Mucosa of rectum (tissue), 2 donors: ENCODE results near the gene CMTM2.

Source experiments
- H3K27ac ChIP-seq, 2 donors: one replicate each; pipeline ENCODE4 v1.7.0; 2013; ENCODE audit warnings: inconsistent platforms in 2 of 2, low read depth in 2 of 2, low read length in 2 of 2
- H3K27me3 ChIP-seq, 2 donors: one replicate each; pipeline ENCODE4 v1.7.0; 2013; ENCODE audit warnings: low read length in 2 of 2; ENCODE audit not compliant: control insufficient read depth in 2 of 2, insufficient read depth in 2 of 2
- H3K36me3 ChIP-seq, 2 donors: one replicate each; pipeline ENCODE4 v1.7.0; 2013; ENCODE audit warnings: low read length in 2 of 2; ENCODE audit not compliant: control insufficient read depth in 2 of 2, insufficient read depth in 2 of 2
- H3K4me1 ChIP-seq, 2 donors: one replicate each; pipeline ENCODE4 v1.7.0; 2013; ENCODE audit warnings: low read length in 2 of 2, mild to moderate bottlenecking in 1 of 2; ENCODE audit not compliant: control insufficient read depth in 2 of 2, insufficient read depth in 2 of 2
- H3K4me3 ChIP-seq, 2 donors: one replicate each; pipeline ENCODE4 v1.7.0; 2013; ENCODE audit warnings: low read length in 2 of 2
- H3K9ac ChIP-seq, 2 donors: one replicate each; pipeline ENCODE4 v1.7.0; 2013; ENCODE audit warnings: low read length in 2 of 2, low read depth in 1 of 2, mild to moderate bottlenecking in 1 of 2
- H3K9me3 ChIP-seq, 2 donors: one replicate each; pipeline ENCODE4 v1.7.0; 2013; ENCODE audit warnings: low read length in 2 of 2; ENCODE audit not compliant: control insufficient read depth in 2 of 2
- donor health status: healthy.
- donor health status: Normal muscosa, but diverticular disease.

The CMTM2 gene

DNA sequence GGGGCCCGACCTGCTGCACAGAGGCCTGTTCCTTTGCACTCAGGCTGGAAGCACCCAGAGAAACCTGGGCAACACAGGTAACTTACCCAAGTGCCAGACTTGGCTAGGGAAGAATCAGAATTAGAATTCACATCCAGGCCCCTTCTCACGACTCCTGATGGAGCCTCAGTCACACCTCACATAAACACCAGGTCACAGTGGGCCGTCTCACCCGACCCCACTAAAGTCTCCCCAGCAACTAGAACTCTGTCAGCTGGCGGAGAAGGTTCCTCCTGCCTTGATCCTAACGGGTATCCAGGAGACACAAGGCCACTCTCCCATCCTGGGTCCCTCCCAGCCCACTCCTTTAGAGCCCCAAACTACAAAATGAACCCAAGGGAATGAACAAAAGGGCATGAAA is 35.7 kb upstream of the CMTM2 start:
- H3K4me3 ChIP-seq: no peak overlapping the region
- no peaks in the 10 kb centered on the region for H3K9me3 ChIP-seq
- H3K36me3 ChIP-seq: peaks cover 14 to 17% of the 10 kb centered on the region in 2 donors
- no peaks in the 10 kb centered on the region for H3K27me3 ChIP-seq
- H3K9ac ChIP-seq: no peak overlapping the region
- H3K4me1 ChIP-seq: peaks cover 0 to 4% of the 10 kb centered on the region in 2 donors
- H3K27ac ChIP-seq: no peak overlapping the region

DNA sequence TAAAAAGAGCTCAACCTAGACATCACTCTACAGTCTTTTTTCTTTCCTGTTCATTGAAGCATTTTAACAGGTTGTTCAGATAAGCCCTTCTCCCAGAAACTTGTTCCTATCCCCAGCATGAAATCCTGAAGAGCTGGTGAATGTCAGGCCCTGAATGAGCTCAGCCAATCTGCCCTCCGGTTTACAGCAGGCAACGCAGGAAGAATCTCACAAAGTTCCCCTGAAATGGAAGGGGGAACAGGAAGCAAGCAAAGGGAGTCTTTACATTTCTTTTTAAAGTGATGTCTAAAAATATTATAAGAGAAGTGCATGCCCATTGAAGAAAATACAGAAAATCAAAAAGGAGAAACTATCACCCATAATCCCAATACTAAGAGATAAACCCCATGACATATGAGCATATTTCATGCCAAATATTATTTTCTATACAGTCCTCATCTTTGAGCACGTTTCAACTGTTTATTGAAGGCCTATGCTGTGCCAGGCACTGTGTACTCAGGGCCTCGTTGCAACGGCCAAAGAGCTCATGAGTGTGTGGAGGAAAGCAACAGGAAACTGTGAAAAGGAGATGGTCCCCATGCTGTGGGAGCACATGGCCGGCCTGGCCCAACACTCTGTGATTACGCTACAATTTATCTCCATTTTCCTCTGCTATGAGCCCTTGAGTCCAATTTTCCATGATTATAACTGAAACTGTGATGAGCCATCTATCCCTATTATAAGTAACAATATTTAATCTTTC is 35.1 kb upstream of the CMTM2 start:
- Histone ChIP-seq H3K9ac (no peak overlapping the region), H3K27me3 (no peaks in the 10 kb centered on the region), H3K9me3 (no peaks in the 10 kb centered on the region), H3K27ac (no peak overlapping the region), H3K36me3 (peaks cover 9 to 17% of the 10 kb centered on the region in 2 donors), H3K4me1 (peaks cover 2 to 10% of the 10 kb centered on the region in 2 donors), H3K4me3 (no peak overlapping the region)

DNA sequence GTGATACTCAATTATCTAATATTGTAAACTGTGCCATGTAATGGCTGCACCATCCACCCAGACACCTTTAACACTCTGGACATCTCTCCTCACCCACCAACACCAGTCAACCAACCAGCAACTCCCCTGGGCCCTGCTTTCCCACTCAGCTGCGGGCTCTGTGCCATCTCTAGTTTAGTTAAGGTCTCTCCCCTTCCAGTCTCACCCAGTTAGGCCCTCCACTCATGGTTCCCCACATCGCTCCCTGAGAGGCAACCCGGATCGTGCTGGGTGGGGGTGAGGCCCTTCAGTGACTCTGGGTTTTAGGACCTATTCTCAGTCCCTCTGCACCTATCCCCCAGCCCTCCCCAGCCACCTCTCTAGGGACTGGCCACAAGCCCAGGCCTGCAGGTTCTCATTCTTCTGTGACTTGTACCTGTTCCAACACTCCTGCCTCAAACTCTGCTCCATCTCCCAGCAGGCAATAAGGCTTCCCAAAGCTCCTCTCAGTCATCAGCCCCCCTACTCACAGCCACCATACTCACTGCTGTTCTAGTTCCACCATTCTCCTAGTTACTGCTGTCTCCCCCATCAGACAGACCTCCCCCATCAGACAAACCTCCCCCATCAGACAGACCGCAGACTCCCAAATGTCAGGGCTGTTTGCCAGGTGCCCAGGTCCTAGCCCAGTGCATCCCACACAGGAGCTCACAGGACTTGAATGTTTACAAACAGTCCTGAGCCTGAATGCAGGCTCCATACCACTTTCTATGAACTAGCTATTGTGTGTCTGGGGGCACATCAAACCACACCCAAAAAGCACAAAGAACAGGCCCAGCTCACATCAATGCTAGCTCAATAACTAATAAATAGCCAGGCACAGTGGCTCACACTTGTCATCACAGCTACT is 31.9 kb upstream of the CMTM2 start:
- Histone ChIP-seq H3K27me3 (no peaks in the 10 kb centered on the region), H3K4me1 (peaks cover 16 to 22% of the 10 kb centered on the region in 2 donors), H3K9me3 (no peaks in the 10 kb centered on the region), H3K4me3 (no peak overlapping the region), H3K27ac (no peak overlapping the region), H3K9ac (no peak overlapping the region), H3K36me3 (peaks cover 6 to 7% of the 10 kb centered on the region in 2 donors)

DNA sequence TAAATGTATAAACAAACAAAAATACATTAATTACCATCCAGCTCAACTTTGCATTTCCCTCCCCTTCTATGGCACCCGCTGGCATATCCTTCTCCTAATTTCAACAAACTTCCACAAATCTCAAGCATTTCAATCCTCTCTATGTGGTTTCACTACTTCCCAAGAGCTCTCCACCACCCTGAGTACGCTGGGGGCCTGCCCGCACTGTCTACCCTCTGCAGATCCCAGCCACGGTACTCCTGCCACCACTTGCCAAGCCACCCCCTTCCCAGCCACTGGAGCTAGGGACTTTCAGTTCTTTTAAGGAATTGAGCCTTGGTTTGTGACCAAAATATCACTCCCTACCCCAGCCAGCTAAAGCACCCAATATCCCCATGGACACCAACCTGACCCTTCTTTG is 31.2 kb upstream of the CMTM2 start:
- H3K27ac ChIP-seq: peak overlapping the region in 1 of 2 donors; percentile 20
- H3K36me3 ChIP-seq: peaks cover 6 to 7% of the 10 kb centered on the region in 2 donors
- no peak overlapping the region for H3K4me3 ChIP-seq
- H3K4me1 ChIP-seq: peaks cover 20 to 22% of the 10 kb centered on the region in 2 donors
- no peaks in the 10 kb centered on the region for H3K9me3 ChIP-seq
- H3K9ac ChIP-seq: no peak overlapping the region
- H3K27me3 ChIP-seq: no peaks in the 10 kb centered on the region

DNA sequence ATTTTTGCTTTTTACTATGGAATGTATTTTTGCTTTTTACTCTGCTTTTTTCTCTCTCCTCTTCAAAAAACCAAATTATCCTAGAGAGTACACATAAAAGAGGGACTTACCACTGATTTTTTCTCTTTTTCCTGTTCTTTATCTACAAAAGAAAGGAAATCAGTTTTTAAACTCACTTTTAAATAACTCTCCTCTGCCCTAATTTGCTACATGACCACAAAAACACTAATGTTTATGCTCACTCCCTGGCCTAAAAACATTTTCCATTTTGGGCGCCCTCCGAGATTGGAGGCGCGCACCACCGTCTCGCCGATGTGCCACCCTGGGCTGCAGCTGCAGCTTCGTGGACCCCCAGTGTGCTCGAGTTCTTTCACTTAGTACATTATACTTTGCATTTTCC is 30.4 kb upstream of the CMTM2 start:
- Histone ChIP-seq H3K27me3 (no peaks in the 10 kb centered on the region), H3K4me3 (peak overlapping the region; percentile 82 to 85), H3K9ac (peak overlapping the region; percentile 85 to 93), H3K36me3 (peaks cover 0 to 4% of the 10 kb centered on the region in 2 donors), H3K27ac (peak overlapping the region; percentile 84 to 90), H3K9me3 (no peaks in the 10 kb centered on the region), H3K4me1 (peaks cover 25 to 28% of the 10 kb centered on the region in 2 donors)

DNA sequence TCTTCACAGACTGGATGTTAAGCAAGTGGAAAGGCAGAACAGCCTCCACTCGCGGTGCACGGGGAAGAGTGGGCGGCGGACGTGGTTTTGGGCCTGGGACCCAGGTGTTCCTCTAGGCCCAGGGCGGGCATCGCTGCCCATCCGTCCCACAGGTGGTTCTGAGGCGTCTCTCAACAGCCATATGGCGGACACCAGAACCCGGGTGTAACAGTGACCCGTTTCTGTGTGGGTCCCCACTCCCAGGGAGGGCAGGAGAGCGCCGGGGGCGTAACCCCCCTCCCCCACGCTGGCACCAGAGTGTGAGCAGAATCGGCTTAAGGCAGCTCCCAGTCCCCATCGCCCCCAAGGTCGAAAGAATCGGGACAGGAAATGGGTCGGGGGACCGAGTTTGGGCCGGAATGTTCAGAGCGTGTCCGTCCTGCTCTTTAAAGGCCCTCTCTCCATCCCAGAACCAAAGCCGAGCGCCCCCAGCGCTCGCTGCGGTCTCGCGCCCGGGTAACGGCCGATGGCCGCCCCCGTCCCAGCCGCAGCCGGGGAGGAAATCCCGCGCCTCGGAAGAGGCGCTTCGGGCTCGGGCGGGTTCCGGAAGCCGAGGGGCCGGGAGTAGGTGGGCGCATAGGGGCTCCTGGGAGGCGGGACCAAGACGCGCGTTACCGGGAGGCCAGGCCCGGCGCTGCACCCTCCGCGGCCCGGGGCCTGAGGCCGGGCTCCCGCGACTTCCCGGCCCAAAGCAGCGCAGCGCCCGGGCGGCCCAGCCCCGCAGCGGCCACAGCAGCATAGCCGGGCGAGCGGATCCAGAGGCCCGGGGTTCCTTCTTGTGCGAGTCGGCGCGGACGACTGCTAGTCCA is 29.8 kb upstream of the CMTM2 start, which contains the start of gene TK2:
TK2 (minus strand) TSS at position 839 of the 848 bp plus-strand sequence; CDS start at position 778, 61 bp downstream.
- Histone ChIP-seq H3K27me3 (no peaks in the 10 kb centered on the region), H3K27ac (peak within 1 kb of the TSS; percentile 84 to 90), H3K36me3 (no peaks in the 10 kb centered on the region), H3K9me3 (no peaks in the 10 kb centered on the region), H3K4me3 (peak within 1 kb of the TSS; percentile 82 to 85), H3K4me1 (peaks cover 25 to 31% of the 10 kb centered on the region in 2 donors), H3K9ac (peak within 1 kb of the TSS; percentile 85 to 93)

DNA sequence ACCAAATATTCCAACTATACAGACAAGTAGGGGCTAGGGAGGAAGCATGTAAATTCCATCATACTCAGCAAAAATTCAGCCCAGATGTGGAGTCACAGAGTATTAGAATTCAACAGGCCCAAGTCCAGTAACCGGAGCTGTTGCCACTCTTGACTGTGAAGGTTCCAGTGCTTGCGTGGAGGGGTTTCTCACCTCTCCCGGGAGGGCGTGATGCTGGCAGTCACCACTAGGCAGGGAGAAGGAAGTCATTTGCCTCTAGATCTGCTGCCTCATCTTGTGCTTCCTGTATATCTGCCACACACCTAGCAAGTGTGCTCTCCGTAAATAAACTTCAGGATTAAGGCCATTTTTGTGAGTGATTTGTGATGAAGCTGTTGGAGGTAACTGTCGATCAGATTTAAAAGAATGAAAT is 27.9 kb upstream of the CMTM2 start:
- H3K4me1 ChIP-seq: peaks cover 25 to 31% of the 10 kb centered on the region in 2 donors
- H3K27ac ChIP-seq: peak overlapping the region; percentile 88 to 95
- H3K4me3 ChIP-seq: peak overlapping the region in 1 of 2 donors; percentile 93
- H3K36me3 ChIP-seq: no peaks in the 10 kb centered on the region
- H3K9me3 ChIP-seq: no peaks in the 10 kb centered on the region
- H3K9ac ChIP-seq: peak overlapping the region; percentile 9 to 49
- no peaks in the 10 kb centered on the region for H3K27me3 ChIP-seq

DNA sequence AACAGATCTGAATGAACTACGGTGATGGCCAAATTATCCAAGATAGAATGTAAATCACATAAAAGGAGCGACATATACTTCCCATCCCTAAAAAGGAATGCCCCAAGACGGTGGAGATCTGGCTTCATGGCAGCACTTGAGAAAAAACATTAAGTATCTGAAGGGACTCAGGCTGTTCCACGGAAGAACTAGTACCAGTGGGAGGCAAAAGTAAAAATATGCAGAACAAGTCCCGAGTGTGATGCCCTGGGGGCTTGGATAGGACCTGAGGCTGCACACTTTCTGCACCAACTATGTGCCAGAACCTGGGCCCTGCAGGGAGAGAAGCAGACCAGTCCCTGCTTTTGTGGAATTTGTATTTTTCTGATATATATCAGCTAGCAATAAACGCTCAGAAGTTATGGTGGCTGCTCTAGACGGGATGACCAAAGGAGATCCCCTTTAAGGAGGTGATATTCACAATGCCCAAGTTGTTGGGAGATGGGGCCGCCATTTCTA is 27.4 kb upstream of the CMTM2 start:
- H3K36me3 ChIP-seq: no peaks in the 10 kb centered on the region
- H3K9me3 ChIP-seq: no peaks in the 10 kb centered on the region
- H3K4me1 ChIP-seq: peaks cover 25 to 31% of the 10 kb centered on the region in 2 donors
- peak overlapping the region; percentile 88 to 95 for H3K27ac ChIP-seq
- no peaks in the 10 kb centered on the region for H3K27me3 ChIP-seq
- H3K4me3 ChIP-seq: peak overlapping the region; percentile 75 to 93
- peak overlapping the region; percentile 85 to 93 for H3K9ac ChIP-seq

DNA sequence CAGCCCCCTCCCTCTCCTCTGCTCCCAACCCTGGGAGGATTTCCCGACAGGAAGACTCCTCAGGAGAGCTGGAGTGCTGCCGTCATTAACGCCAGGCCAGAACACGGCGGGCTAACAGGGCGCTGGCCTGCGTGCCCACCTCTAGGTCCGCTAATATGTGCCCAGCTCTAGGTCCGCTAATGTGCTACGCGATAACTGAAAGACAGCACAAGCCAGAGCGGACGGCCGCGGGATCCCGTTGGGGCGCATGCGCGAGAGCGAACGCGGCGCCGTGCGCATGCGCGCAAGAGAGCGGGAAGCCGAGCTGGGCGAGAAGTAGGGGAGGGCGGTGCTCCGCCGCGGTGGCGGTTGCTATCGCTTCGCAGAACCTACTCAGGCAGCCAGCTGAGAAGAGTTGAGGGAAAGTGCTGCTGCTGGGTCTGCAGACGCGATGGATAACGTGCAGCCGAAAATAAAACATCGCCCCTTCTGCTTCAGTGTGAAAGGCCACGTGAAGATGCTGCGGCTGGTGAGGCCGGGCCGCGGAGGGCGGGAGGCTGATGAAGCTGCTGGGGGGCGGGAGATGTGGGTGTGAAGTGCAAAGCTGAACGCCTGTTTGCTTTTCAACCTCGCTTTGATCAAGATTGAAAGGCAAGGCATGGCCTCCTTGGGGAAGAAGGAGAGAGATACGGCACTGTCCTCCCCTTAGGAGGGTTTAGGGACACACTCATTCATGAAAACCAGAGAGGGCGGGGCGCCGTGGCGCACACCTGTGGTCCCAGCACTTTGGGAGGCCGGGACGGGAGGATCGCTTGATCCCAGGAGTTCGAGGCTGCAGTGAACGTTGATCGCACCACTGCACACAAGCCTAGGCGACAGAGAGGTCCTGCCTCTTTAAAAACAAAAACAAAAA is 26.7 kb upstream of the CMTM2 start, which contains the start of gene CKLF:
CKLF (plus strand) TSS at position 291 of the 892 bp plus-strand sequence; CDS start at position 431, 140 bp downstream.
- Histone ChIP-seq H3K27me3 (no peaks in the 10 kb centered on the region), H3K4me1 (peaks cover 25 to 31% of the 10 kb centered on the region in 2 donors), H3K9ac (peak within 1 kb of the TSS; percentile 85 to 93), H3K4me3 (peak within 1 kb of the TSS; percentile 75 to 93), H3K9me3 (no peaks in the 10 kb centered on the region), H3K27ac (peak within 1 kb of the TSS; percentile 88 to 95), H3K36me3 (no peaks in the 10 kb centered on the region)
